ENCODE results near the gene FCAMR.

Gene FCAMR

GRCh38 chr1:206961668-206962067 lies 8.6 kb downstream of the FCAMR start:
- Histone ChIP-seq H3K9me3 (ENCODE audit: control insufficient read depth in 5 of 5, low read length in 5 of 5) (no peaks in the 10 kb centered on the region), H3K27me3 (ENCODE audit: control insufficient read depth in 5 of 5, insufficient read depth in 4 of 5, low read length in 5 of 5) (peaks cover 0 to 2% (median 0%) of the 10 kb centered on the region in 5 donors), H3K4me3 (ENCODE audit: low read depth in 1 of 5, low read length in 5 of 5) (no peak overlapping the region), H3K27ac (ENCODE audit: low read depth, low read length) (no peak overlapping the region), H3K36me3 (ENCODE audit: control insufficient read depth in 5 of 5, insufficient read depth in 5 of 5, low read length in 5 of 5) (no peaks in the 10 kb centered on the region), H3K4me1 (ENCODE audit: control insufficient read depth in 5 of 5, insufficient read depth in 5 of 5, low read length in 5 of 5) (peaks cover 0 to 7% (median 0%) of the 10 kb centered on the region in 5 donors), H3K9ac (ENCODE audit: low read length in 5 of 5) (no peak overlapping the region)

GRCh38 chr1:206960676-206961386 lies 9.4 kb downstream of the FCAMR start:
- Histone ChIP-seq H3K27ac (ENCODE audit: low read depth, low read length) (no peak overlapping the region), H3K9ac (ENCODE audit: low read length in 5 of 5) (no peak overlapping the region), H3K36me3 (ENCODE audit: control insufficient read depth in 5 of 5, insufficient read depth in 5 of 5, low read length in 5 of 5) (no peaks in the 10 kb centered on the region), H3K9me3 (ENCODE audit: control insufficient read depth in 5 of 5, low read length in 5 of 5) (no peaks in the 10 kb centered on the region), H3K27me3 (ENCODE audit: control insufficient read depth in 5 of 5, insufficient read depth in 4 of 5, low read length in 5 of 5) (peaks cover 0 to 2% (median 0%) of the 10 kb centered on the region in 5 donors), H3K4me1 (ENCODE audit: control insufficient read depth in 5 of 5, insufficient read depth in 5 of 5, low read length in 5 of 5) (peaks cover 0 to 7% (median 0%) of the 10 kb centered on the region in 5 donors), H3K4me3 (ENCODE audit: low read depth in 1 of 5, low read length in 5 of 5) (no peak overlapping the region)

GRCh38 chr1:206958144-206958543 lies 12.1 kb downstream of the FCAMR start:
- Histone ChIP-seq H3K9me3 (ENCODE audit: control insufficient read depth in 5 of 5, low read length in 5 of 5) (no peaks in the 10 kb centered on the region), H3K27me3 (ENCODE audit: control insufficient read depth in 5 of 5, insufficient read depth in 4 of 5, low read length in 5 of 5) (no peaks in the 10 kb centered on the region), H3K4me1 (ENCODE audit: control insufficient read depth in 5 of 5, insufficient read depth in 5 of 5, low read length in 5 of 5) (peaks cover 0 to 7% (median 0%) of the 10 kb centered on the region in 5 donors), H3K4me3 (ENCODE audit: low read depth in 1 of 5, low read length in 5 of 5) (no peak overlapping the region), H3K36me3 (ENCODE audit: control insufficient read depth in 5 of 5, insufficient read depth in 5 of 5, low read length in 5 of 5) (no peaks in the 10 kb centered on the region), H3K9ac (ENCODE audit: low read length in 5 of 5) (no peak overlapping the region), H3K27ac (ENCODE audit: low read depth, low read length) (no peak overlapping the region)

- Histone ChIP-seq H3K4me1 (ENCODE audit: control insufficient read depth in 5 of 5, insufficient read depth in 5 of 5, low read length in 5 of 5) (peaks cover 0 to 7% (median 0%) of the 10 kb centered on the region in 5 donors), H3K9ac (ENCODE audit: low read length in 5 of 5) (no peak overlapping the region), H3K27ac (ENCODE audit: low read depth, low read length) (no peak overlapping the region), H3K36me3 (ENCODE audit: control insufficient read depth in 5 of 5, insufficient read depth in 5 of 5, low read length in 5 of 5) (no peaks in the 10 kb centered on the region), H3K27me3 (ENCODE audit: control insufficient read depth in 5 of 5, insufficient read depth in 4 of 5, low read length in 5 of 5) (no peaks in the 10 kb centered on the region), H3K4me3 (ENCODE audit: low read depth in 1 of 5, low read length in 5 of 5) (no peak overlapping the region), H3K9me3 (ENCODE audit: control insufficient read depth in 5 of 5, low read length in 5 of 5) (no peaks in the 10 kb centered on the region)
Measured at GRCh38 chr1:206957639-206958038, 12.6 kb downstream of the FCAMR start.

GRCh38 chr1:206955476-206956451 lies 14.5 kb downstream of the FCAMR start:
- Histone ChIP-seq H3K36me3 (ENCODE audit: control insufficient read depth in 5 of 5, insufficient read depth in 5 of 5, low read length in 5 of 5) (no peaks in the 10 kb centered on the region), H3K27ac (ENCODE audit: low read depth, low read length) (no peak overlapping the region), H3K9ac (ENCODE audit: low read length in 5 of 5) (no peak overlapping the region), H3K4me1 (ENCODE audit: control insufficient read depth in 5 of 5, insufficient read depth in 5 of 5, low read length in 5 of 5) (no peaks in the 10 kb centered on the region), H3K4me3 (ENCODE audit: low read depth in 1 of 5, low read length in 5 of 5) (no peak overlapping the region), H3K9me3 (ENCODE audit: control insufficient read depth in 5 of 5, low read length in 5 of 5) (no peaks in the 10 kb centered on the region), H3K27me3 (ENCODE audit: control insufficient read depth in 5 of 5, insufficient read depth in 4 of 5, low read length in 5 of 5) (no peaks in the 10 kb centered on the region)

GRCh38 chr1:206954459-206955342 lies 15.6 kb downstream of the FCAMR start:
- Histone ChIP-seq H3K9me3 (ENCODE audit: control insufficient read depth in 5 of 5, low read length in 5 of 5) (peaks cover 0 to 3% (median 0%) of the 10 kb centered on the region in 5 donors), H3K9ac (ENCODE audit: low read length in 5 of 5) (no peak overlapping the region), H3K4me3 (ENCODE audit: low read depth in 1 of 5, low read length in 5 of 5) (no peak overlapping the region), H3K4me1 (ENCODE audit: control insufficient read depth in 5 of 5, insufficient read depth in 5 of 5, low read length in 5 of 5) (no peaks in the 10 kb centered on the region), H3K27me3 (ENCODE audit: control insufficient read depth in 5 of 5, insufficient read depth in 4 of 5, low read length in 5 of 5) (no peaks in the 10 kb centered on the region), H3K27ac (ENCODE audit: low read depth, low read length) (no peak overlapping the region), H3K36me3 (ENCODE audit: control insufficient read depth in 5 of 5, insufficient read depth in 5 of 5, low read length in 5 of 5) (no peaks in the 10 kb centered on the region)

- Histone ChIP-seq H3K27ac (ENCODE audit: low read depth, low read length) (no peak overlapping the region), H3K36me3 (ENCODE audit: control insufficient read depth in 5 of 5, insufficient read depth in 5 of 5, low read length in 5 of 5) (no peaks in the 10 kb centered on the region), H3K9ac (ENCODE audit: low read length in 5 of 5) (no peak overlapping the region), H3K9me3 (ENCODE audit: control insufficient read depth in 5 of 5, low read length in 5 of 5) (peaks cover 0 to 7% (median 0%) of the 10 kb centered on the region in 5 donors), H3K4me1 (ENCODE audit: control insufficient read depth in 5 of 5, insufficient read depth in 5 of 5, low read length in 5 of 5) (peaks cover 0 to 9% (median 0%) of the 10 kb centered on the region in 5 donors), H3K4me3 (ENCODE audit: low read depth in 1 of 5, low read length in 5 of 5) (no peak overlapping the region), H3K27me3 (ENCODE audit: control insufficient read depth in 5 of 5, insufficient read depth in 4 of 5, low read length in 5 of 5) (no peaks in the 10 kb centered on the region)
Measured at GRCh38 chr1:206953626-206954025, 16.6 kb downstream of the FCAMR start.

- Histone ChIP-seq H3K9me3 (ENCODE audit: control insufficient read depth in 5 of 5, low read length in 5 of 5) (peaks cover 0 to 7% (median 0%) of the 10 kb centered on the region in 5 donors), H3K36me3 (ENCODE audit: control insufficient read depth in 5 of 5, insufficient read depth in 5 of 5, low read length in 5 of 5) (no peaks in the 10 kb centered on the region), H3K9ac (ENCODE audit: low read length in 5 of 5) (no peak overlapping the region), H3K27ac (ENCODE audit: low read depth, low read length) (no peak overlapping the region), H3K4me1 (ENCODE audit: control insufficient read depth in 5 of 5, insufficient read depth in 5 of 5, low read length in 5 of 5) (peaks cover 0 to 10% (median 0%) of the 10 kb centered on the region in 5 donors), H3K4me3 (ENCODE audit: low read depth in 1 of 5, low read length in 5 of 5) (no peak overlapping the region), H3K27me3 (ENCODE audit: control insufficient read depth in 5 of 5, insufficient read depth in 4 of 5, low read length in 5 of 5) (peaks cover 0 to under 1% (median 0%) of the 10 kb centered on the region in 5 donors)
Measured at GRCh38 chr1:206953126-206953525, 17.1 kb downstream of the FCAMR start.

- Histone ChIP-seq H3K36me3 (ENCODE audit: control insufficient read depth in 5 of 5, insufficient read depth in 5 of 5, low read length in 5 of 5) (no peaks in the 10 kb centered on the region), H3K27ac (ENCODE audit: low read depth, low read length) (no peak overlapping the region), H3K27me3 (ENCODE audit: control insufficient read depth in 5 of 5, insufficient read depth in 4 of 5, low read length in 5 of 5) (peaks cover 0 to 3% (median 0%) of the 10 kb centered on the region in 5 donors), H3K4me3 (ENCODE audit: low read depth in 1 of 5, low read length in 5 of 5) (no peak overlapping the region), H3K4me1 (ENCODE audit: control insufficient read depth in 5 of 5, insufficient read depth in 5 of 5, low read length in 5 of 5) (peaks cover 0 to 10% (median 0%) of the 10 kb centered on the region in 5 donors), H3K9me3 (ENCODE audit: control insufficient read depth in 5 of 5, low read length in 5 of 5) (peaks cover 0 to 7% (median 0%) of the 10 kb centered on the region in 5 donors), H3K9ac (ENCODE audit: low read length in 5 of 5) (no peak overlapping the region)
Measured at GRCh38 chr1:206952171-206952570, 18.1 kb downstream of the FCAMR start.

Data from subcutaneous abdominal adipose tissue (tissue), 5 donors.